Astrocyte of the hippocampus (primary cell): ENCODE data around the gene ATP11A.

Experiments used
- DNase-seq: peaks from one replicate; pipeline ENCODE4 v3.0.0; 2011; ENCODE audit warnings: low read depth, low spot score

Gene ATP11A

DNA sequence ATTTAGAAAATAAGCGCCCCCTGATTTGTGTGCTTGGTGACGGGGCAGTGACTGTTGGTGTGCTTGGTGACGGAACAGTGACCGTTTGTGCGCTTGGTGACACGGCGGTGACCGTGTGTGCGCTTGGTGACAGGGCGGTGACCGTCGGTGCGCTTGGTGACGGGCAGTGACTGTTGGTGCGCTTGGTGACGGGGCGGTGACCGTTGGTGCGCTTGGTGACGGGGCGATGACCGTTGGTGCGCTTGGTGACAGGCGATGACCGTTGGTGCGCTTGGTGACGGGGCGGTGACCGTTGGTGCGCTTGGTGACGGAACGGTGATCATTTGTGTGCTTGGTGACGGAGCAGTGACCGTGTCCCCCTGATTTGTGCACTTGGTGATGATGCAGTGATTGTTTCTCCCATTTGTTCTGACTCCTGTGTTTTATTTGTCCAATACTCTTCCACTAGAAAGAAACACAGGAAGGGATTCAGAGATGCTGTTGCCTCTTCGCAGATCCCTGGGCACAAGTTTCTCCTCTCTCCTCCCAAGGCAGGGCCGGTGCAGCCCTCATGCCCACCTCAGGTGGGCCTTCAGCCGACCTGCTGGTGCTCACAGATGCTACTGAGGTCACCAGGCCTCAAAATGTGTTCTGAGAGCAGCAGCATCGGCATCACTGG lies 128.3 kb downstream of the ATP11A start:
- DNase-seq, result no peak

DNA sequence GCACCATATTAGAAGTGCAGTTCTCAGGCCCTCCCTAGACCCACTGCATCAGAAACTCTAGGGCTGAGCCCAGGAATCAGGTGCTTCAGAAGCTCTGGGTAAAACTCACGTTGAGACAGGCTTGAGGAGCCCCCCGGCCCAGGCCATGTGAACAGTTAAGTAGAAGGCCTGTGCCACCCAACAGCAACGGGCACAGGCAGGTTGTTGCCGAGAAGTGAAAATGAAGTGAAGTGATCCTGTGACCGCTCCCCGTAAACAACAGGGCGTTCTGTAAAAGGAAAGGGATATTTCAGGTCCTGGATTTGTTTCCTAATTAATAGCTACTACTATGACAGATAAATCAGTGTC lies 128.8 kb downstream of the ATP11A start:
- DNase-seq, result no peak

- DNase-seq, result no peak
These were observed 129.3 kb downstream of the ATP11A start for GRCh38 chr13:112819111-112819510.

DNA sequence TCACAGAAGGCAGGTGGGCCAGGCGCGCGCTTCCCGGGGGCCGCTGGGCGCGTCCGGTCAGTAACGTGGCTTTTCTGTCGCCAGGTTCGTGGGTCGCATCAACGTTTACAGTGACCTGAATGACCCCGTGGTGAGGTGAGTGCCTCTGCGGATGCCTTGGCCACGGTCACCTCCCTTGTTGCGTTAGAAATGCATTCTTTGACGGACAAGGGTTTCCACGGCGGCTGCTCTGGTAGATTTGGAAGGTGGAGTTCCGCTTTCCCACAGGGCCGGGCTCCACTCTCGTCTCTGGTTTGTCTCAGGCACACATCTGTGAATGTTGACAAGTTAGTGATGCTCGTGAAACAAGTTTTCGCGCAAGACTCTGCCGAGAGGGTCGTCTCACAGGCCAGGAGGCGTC lies 130.0 kb downstream of the ATP11A start:
- no peak for DNase-seq

GRCh38 chr13:112820318-112820717 lies 130.5 kb downstream of the ATP11A start:
- DNase-seq, result no peak

GRCh38 chr13:112821340-112822055 lies 131.7 kb downstream of the ATP11A start:
- DNase-seq, result no peak

DNA sequence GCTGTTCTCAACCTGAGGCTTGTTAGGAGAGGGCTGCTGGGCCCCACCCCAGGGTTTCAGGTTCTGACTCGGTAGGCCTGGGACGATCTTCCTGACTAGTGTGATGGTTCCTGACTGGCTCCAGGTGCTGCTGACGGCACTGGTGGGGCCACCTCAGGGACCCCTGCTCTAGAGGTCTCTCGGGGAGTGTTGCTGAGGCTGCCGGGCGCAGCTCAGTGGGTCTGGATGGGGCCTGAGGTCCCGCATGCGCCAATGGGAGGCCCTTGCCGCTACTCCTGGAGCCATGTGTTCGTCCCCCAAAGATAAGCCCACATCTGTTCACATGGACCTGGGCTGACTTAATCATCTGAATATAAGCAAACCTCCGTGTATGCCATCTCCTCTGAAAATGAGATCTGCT lies 133.0 kb downstream of the ATP11A start:
- no peak for DNase-seq

DNA sequence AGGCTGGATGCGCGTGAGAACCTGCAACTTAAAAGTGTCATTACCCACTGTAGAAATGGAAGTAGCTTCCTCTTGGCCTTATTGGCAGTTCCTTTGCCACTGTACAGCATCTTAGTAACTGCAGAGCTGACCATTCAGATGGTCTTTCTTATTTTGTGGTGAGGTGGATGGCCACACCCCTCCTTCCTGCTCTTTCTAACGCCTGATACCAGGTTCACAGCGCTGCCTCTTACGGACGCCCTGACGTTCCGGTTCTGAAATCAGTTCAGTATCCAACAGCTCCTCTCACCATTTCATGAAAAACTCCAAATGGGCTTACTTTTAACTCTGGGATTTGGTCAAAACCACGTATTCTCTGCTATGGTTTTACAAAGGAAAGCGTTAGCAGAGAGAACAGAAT lies 134.6 kb downstream of the ATP11A start:
- DNase-seq, result no peak

DNA sequence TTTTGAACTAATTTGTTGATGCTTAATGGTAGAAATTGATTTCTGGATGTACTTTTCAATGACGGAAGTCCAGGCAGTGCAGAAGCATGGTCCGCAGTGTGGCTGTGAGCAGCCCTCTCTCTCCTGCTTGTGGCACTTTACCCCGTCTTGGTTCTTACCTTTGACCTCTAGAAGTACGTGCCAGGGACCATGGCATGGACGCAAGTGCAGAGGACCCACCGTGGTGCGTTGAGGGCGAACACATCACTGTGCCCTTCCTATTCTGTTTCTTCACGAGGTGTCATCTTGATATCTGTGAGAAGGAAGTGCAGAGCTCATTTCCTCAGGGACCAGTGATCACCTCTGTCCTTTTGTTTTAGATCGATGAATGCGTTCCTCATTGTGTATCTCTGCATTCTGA lies 135.2 kb downstream of the ATP11A start:
- no peak for DNase-seq

GRCh38 chr13:112825875-112826274 lies 136.0 kb downstream of the ATP11A start:
- DNase-seq, result no peak

DNA sequence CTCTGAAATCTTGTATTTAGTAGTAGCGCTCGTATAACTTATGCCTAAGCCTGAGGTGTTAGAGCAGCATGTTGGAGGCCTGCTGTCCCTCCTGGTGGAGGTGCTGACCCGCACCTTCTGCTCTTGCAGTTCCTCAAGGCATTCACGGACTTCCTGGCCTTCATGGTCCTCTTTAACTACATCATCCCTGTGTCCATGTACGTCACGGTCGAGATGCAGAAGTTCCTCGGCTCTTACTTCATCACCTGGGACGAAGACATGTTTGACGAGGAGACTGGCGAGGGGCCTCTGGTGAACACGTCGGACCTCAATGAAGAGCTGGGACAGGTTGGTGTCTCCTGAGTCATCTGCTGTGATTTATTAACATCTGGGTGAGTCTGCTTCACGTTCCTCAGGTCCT lies 136.7 kb downstream of the ATP11A start:
- DNase-seq, result no peak

GRCh38 chr13:112828082-112828699 lies 138.4 kb downstream of the ATP11A start:
- no peak for DNase-seq

GRCh38 chr13:112828756-112829155 lies 138.9 kb downstream of the ATP11A start:
- DNase-seq, result no peak

GRCh38 chr13:112831196-112831595 lies 141.4 kb downstream of the ATP11A start:
- no peak for DNase-seq

- no peak for DNase-seq
These were observed 142.0 kb downstream of the ATP11A start for GRCh38 chr13:112831801-112832200.

- DNase-seq, result no peak
These were observed 143.0 kb downstream of the ATP11A start for GRCh38 chr13:112832811-112833210.

- no peak for DNase-seq
These were observed 143.9 kb downstream of the ATP11A start for GRCh38 chr13:112833551-112834257.

DNA sequence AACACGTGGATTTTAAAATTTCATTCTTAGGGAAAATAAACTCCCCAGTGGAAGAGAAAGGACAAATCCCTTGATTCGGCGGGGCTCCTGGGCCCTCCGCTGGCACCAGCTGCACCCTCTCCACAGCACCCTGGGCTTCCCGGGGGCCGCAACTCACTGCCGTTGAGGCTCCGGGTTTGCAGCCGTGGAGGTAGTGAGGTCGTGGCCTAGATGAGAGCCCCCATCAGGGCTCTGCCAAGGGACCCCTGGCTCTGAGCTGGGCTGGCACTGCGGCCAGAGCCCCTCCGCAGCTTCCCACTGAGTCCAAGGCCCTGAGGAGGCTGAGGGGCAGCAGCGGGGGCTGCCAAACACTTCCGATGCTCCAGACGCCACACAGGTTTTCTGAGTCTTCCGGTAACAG lies 145.5 kb downstream of the ATP11A start:
- DNase-seq, result no peak

DNA sequence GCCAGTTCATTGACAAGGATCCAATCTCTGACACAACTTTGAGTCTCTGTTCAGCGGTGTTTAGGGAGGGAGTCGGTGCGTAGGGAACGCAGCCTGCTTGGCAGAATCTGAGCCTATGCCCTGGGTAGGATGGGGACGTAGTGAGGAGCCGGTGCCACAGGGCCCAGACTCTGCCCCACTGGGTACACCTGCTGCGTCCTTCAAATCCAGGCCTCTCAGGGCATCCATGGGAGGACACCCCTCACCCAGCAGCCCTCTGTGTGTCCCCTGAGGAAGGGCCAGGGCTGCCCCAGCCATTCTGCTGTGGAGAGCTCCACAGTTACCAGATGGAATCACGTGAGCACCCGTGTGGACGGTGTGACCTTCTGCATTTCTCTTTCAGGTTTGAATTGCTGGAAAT lies 146.0 kb downstream of the ATP11A start:
- DNase-seq, result no peak

DNA sequence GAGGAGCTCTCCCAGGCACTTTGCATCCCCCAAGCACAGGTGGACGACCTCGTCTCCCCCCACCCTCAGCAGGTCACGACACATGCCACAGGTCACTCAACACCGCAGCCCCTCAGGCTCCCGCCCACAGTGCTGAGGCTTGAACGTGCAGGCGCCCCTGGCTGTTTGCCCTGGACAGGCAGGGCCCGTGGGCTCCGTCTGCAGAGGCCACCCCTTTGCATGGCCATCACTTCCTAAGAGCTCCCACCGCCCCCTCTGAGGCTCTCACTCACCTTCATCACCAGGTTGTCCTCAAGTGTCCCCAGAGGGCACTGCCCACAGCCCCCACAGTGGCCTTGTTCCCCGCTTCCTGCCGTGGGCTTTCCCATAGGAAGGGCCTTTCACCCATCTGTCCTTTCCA lies 147.1 kb downstream of the ATP11A start:
- DNase-seq, result no peak

DNA sequence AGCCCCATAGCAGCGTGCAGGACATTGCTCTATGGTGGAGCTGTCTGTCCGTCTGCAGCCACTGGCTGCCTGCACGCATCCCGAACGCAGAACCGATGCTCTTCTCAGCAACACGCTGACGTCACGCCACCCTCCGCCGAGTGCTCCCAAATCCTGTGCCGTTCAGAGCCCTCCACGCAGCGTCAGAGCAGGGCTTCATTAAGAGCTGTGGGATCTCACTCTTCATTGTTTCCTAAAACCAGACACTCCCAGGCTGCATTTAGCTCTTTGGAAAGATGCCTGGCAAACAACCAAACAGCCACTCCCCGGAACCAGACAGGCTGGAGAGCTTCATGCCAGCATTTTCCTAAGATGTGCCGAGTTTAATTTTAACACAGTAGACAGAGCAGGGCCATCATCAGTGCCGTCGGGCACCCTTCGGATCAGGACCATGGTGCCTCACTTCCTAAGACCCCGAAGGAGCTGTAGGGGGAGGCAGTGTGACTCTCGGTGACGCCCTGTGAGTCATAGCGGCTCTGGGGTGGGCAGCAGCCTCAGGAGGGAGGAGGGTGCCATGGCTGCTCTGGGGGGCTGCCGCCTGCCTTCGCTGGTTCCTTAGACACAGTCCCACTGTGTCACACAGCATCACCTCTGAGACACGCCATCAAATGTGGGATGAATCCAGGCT lies 147.7 kb downstream of the ATP11A start:
- no peak for DNase-seq
